ENCODE results near the gene SLC38A3.

Gene SLC38A3

DNA sequence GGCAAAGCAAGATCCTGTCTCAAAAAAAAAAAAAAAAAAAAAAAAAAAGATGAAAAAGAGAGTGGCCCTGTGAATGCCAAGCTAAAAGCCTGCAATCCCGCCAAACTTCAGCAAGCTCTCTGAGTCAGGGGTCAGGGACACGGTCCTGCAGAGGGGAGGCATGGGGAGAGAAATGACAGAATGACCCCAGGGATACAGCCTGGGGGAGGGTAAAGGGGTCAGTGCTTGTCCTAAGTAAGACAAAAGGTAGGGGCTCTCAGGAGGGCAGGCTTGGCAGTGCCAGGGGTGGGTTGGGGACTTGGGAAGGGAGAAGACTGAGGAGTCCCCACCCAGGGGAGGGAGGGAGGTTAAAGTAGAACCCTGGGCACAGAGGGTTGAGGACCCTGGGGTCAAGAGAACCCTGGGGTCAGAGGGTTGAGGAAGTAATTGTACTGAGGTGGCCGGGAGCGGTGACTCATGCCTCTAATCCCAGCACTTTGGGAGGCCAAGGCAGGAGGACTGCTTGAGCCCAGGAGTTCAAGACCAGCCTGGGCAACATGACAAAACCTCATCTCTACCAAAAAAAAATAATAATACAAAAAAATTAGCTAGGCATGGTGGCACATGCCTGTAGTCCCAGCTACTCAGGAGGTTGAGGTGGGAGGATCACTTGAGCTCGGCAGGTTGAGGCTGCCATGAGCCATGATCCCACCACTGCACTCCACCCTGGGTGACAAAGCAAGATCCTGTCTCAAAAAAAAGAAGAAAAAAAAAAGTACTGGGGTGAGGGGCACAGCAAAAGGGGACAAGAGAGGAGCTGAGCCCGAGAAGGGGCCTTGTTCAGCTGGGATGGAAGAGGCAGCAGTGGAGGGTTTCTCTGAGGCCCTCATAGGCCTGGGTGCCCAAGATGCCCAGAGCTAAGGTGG, 58.7 kb downstream of the SLC38A3 start:
- DNase-seq: no peak
- intact Hi-C loops (cut with DNase I): no loop called here

GRCh38 chr3:50264383-50264963, 59.4 kb downstream of the SLC38A3 start:
- intact Hi-C loops (cut with DNase I): no loop called here
- DNase-seq: peak in 9 of 10 donors; percentile 57 to 96 (median 71)

GRCh38 chr3:50264964-50265485, 60.0 kb downstream of the SLC38A3 start:
- intact Hi-C loops (cut with DNase I): no loop called here
- DNase-seq: peak in 1 of 10 donors; percentile 25

DNA sequence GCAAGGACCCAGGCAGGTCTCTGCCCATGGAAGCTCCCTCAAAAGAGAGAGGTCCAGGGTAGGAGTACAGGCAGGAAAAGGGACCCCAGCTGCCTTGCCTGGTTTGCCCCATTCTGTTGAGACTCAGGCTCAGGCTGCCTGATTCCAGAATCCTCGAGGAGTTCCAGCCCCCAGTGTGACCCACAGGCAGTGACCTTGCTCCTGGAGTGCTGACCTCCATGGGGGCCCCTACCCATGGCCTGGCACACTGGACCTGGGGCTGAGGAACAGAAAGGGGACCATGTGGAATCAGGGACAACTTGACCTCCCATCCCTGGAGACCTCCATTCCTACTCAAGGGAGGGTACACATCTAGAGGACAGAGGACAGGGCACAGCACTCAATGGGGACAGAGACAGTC, 60.5 kb downstream of the SLC38A3 start:
- no peak for DNase-seq
- intact Hi-C loops (cut with DNase I): no loop called here

GRCh38 chr3:50266017-50266416, 60.9 kb downstream of the SLC38A3 start:
- intact Hi-C loops (cut with DNase I): no loop called here
- DNase-seq: no peak

DNA sequence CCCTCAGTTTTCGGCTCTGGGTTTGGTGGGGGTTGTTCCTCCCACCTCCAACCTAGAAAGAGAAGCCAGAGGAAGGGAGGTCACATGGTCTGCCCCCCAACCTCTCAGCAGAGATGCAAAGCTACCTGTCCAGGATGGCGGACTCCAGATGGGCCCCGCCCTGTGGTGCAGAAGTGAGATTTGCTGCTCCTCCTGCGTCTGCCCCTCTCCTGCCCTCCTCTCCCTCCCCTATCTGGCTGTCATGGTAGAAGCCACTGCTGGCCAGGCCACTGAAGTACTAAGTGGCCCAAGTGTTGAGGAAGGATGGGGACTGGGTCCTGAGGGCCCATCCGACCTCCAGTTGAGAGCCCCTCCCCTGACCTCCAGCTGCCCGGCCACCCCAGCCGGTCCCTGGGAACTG, 61.8 kb downstream of the SLC38A3 start:
- DNase-seq: no peak
- intact Hi-C loops (cut with DNase I): no loop called here

- intact Hi-C loops (cut with DNase I): no loop called here
- peak; percentile 62 to 96 (median 68) for DNase-seq
Measured at GRCh38 chr3:50267280-50267913, 62.3 kb downstream of the SLC38A3 start.

DNA sequence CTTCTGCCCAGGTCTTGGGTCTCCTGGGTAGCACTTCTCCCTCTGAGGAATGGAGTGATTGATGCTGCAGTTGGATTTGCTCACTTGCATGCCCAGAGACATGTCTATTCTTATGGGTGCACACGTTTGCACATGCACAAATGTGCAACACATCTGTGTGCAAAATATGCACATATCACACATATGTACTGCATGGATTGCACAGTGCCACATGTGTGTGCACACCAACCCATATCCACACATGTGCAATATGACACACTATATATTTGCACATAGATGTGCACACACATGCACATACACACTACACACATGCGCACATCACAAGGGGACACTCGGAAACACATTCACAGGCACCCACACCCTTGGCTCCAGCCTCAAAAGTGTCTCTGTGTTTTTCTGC, 63.2 kb downstream of the SLC38A3 start:
- intact Hi-C loops (cut with DNase I): no loop called here
- peak in 1 of 10 donors; percentile 38 for DNase-seq

DNA sequence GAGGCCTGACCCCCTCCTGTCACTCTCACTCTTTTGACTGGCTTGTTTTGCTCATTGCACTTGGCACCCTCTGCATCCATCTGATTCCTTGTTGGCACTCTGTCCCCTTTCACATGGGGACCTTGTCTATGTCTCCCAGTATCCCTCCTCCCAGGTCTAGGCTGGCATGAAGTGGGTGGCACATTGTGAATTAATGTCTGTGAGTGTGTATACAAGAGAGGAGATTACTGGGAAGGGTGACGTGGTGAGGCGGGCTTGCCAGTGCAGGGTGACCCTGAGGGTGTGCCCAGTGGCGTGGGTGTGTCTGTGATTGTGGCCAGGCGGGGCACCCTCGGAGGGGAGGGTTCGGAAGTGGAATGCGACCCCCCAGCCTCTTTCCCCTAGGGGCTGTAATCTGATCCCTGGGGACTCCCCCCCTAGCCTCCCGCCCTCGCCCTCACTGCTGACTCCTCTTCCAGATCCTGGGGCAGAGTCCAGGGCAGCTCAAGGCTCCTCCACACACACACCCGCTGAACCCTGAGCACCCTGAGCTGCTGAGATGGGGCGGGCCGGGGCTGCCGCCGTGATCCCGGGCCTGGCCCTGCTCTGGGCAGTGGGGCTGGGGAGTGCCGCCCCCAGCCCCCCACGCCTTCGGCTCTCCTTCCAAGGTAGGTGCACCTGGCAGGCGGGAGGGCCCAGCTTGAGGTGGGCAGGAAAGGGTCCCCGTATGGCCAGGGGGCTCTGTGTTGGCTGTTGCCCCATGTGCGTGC, 63.8 kb downstream of the SLC38A3 start, which contains the start of gene SEMA3B:
SEMA3B (plus strand) TSS at position 445 of the 749 bp plus-strand sequence; CDS start at position 539, 94 bp downstream.
- intact Hi-C loops (cut with DNase I): no loop called here
- DNase-seq: peak in 5 of 10 donors; percentile 53 to 92 (median 67)

DNA sequence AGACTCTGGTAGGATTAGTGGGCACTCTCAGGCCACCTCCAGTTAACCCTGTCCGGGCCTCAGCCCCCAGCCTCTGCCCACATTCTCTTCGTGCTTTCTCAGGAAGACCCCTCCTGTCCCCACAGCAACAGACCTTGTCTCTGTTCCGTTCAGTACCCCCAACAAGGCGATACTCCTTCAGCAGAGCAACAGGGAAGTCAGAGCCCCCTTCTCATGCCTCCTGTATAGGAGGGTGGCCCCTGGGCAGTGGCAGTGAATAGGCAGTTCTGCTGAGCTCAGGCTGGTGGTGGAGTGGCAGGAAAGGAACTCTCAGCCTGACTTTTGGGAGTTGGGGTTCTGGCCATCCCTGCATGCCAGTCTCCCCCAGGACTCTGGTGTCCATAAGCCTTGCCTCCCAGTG, 64.4 kb downstream of the SLC38A3 start:
- DNase-seq: no peak
- intact Hi-C loops (cut with DNase I): no loop called here

DNA sequence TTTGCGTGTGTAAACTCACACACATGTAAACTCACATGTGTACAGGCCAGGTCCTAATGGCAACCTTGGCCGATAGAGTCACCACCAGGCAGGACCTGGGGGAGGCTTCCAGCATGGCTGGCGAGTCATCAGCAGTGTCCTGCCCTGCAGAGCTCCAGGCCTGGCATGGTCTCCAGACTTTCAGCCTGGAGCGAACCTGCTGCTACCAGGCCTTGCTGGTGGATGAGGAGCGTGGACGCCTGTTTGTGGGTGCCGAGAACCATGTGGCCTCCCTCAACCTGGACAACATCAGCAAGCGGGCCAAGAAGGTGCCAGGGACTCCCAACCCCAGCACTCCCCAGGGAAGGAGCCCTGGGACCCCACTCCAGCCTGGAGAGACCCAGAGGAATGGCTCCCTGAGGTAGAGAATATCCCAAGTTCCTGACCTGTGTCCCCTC, 64.9 kb downstream of the SLC38A3 start:
- DNase-seq: no peak
- intact Hi-C loops (cut with DNase I): loop anchor here (5.0 to 10.0 kb wide), 2 partner anchors 55 to 78 kb away; partner anchors contain the start of genes GNAT1, HYAL2 and TUSC2

DNA sequence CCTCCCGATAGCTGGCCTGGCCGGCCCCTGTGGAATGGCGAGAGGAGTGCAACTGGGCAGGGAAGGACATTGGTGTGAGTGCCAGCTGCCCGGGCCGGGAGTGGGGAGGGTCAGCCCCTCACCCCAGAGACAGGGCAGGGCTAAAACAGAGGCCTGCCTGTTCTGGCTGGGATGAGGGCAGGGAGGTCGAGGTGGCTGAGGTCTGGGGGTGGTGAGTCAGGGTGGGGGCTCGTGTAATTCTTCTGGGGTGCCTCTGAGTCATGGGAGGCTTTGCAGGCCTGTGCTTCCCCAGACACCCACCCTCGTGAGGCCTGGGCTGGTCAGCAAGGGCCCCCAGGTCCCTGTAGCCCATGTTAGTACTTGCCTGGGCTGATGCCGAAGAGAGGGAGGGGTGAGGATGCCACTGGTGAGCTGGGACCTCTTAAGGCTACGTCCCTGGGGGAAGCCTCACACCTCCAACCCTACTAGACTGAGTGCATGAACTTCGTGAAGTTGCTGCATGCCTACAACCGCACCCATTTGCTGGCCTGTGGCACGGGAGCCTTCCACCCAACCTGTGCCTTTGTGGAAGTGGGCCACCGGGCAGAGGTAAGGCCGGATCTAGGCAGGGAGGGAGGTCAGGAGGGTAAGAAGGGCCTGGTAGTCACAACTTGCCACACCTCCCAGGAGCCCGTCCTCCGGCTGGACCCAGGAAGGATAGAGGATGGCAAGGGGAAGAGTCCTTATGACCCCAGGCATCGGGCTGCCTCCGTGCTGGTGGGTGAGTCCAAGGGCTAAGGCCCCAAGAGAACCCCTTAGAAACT, 65.6 kb downstream of the SLC38A3 start:
- intact Hi-C loops (cut with DNase I): loop anchor here (5.0 to 10.0 kb wide), 2 partner anchors 54 to 78 kb away; partner anchors contain the start of genes GNAT1, HYAL2 and TUSC2
- DNase-seq: peak in 2 of 10 donors; percentile 34 to 86
